HEK293T (cell line): ENCODE data around the gene PPP2R5C.

Experiments used
- FOXK2 ChIP-seq: fragments of 450-650 bp; IDR thresholded peaks from 2 replicates; pipeline ENCODE4 v1.6.1; 2016; ENCODE audit warnings: mild to moderate bottlenecking
- LEF1 ChIP-seq: fragments of 450-650 bp; IDR thresholded peaks from 2 replicates; pipeline ENCODE4 v1.6.1; 2017; ENCODE audit warnings: mild to moderate bottlenecking, borderline replicate concordance

DNA sequence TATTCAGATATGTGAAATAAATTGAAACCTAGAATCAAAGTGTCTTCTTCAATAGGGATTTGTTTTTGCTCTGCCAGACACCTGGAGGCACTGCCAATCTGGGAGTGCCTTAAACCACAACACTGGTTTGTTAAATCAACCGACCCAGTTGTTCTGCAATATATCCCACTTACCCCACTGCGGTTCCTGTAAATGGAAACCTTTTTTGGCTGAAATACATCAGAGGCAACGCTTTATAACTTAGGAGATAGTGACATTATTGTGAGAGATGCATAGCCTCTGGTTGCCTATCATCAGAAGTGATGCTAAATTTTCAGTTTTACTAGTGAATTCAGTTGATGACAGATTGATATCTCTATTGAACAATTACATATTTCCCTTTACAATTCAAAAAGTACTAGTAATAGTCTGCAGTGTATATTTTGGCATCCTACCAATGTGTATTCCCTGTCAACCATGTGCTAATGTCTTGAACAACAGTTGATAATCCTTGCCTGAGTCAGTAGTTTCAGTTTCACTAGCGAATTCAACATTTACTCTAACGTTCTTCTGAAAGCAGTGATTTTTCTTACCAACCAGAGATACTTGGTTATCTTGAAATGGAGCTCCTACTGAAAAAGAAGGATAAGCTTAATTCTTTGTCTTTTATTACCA is 30.5 kb downstream of the PPP2R5C start:
- TF ChIP-seq LEF1 (no peak), FOXK2 (no peak)
